ENCODE results near the gene ARID2. TPM values are rescaled to one million over a fixed set of nuclear protein-coding genes. Genes with fewer than 3 reads are reported as not detected.
A peak's percentile ranks its signal among the peaks of the same experiment; 100 is the strongest.

Gene ARID2
- total and polyA plus RNA-seq, 9 of the 15 experiments (the other 6 are each of a cell fraction or from before 2014, with no cell fraction given): 13.4 to 41.6 (median 29.4) TPM

DNA sequence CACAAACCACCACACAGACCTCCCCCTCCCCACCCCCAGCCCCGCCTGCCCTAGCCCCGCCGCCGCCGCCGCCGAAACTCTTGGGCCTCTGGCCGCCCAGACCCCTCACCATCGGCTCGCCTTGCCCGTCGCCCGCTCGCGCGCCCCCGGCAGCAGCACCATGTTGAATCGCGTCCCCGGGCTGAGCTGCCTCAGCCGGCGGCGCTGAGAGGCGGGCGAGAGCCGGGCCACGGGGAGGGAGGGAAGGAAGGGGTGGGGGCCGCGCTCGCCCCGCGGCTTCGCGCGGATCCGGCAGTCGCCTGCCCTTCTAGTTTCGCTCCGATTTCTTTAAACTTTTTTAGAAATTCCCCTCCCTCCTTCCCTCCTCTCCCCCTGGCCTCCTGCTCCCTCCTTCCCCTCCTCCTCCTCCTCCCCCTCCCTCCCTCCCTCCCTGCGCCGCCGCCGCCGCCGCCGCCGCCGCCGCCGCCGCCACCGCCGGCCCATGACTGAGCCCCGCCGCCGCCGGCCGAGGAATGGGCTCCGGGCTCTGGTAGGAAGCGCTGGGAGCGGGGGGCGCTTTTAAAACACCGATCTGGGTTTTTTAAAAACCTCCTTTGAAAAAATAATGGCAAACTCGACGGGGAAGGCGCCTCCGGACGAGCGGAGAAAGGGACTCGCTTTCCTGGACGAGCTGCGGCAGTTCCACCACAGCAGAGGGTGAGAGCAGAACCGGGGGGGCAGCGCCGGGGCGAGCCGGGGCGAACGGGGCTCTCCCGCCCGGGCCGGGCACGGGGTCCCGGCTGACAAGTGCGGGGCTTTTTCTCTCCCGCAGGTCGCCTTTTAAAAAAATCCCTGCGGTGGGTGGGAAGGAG lies at the start of gene ARID2 (continued):
- TF ChIP-seq ZNF639 (CRISPR knock-in tag; conservative IDR thresholded peaks at IDR 0.05 in 1 of 2, IDR thresholded peaks at IDR 0.05 in 1 of 2) (peak in 1 of 2 experiments; percentile 5; a peak in 1 of 4 replicates), PCBP1 (IDR thresholded peaks at IDR 0.05; ENCODE audit: low read depth, low read length, poor library complexity, severe bottlenecking) (peak; percentile 51), AFF1 (IDR thresholded peaks at IDR 0.05; ENCODE audit: low read depth in 1 of 2, partially characterized antibody in 2 of 2) (peak in 1 of 2 experiments; percentile 27), TBP (optimal IDR thresholded peaks at IDR 0.05; ENCODE audit: low read depth, low read length) (peak; percentile 34), MLLT1 (IDR thresholded peaks at IDR 0.05) (peak in 1 of 2 experiments; percentile 57; a peak in 1 of 4 replicates), RBBP5 (IDR thresholded peaks at IDR 0.05; ENCODE audit: borderline replicate concordance, insufficient read depth, low read length, poor library complexity, severe bottlenecking) (peak; percentile 71), SNIP1 (IDR thresholded peaks at IDR 0.05; ENCODE audit: low read depth) (peak; percentile 72; the same call in 1 of the 2 replicates), EP400 (IDR thresholded peaks at IDR 0.05) (peak; percentile 25; the same call in 1 of the 2 replicates), ZNF589 (CRISPR knock-in tag; IDR thresholded peaks at IDR 0.05; ENCODE audit: low read depth) (no peak; the same call in 1 of the 2 replicates), CGGBP1 (CRISPR knock-in tag; IDR thresholded peaks at IDR 0.05) (peak; percentile 74; the same call in 1 of the 2 replicates), SMAD4 (CRISPR knock-in tag; conservative IDR thresholded peaks at IDR 0.05) (peak; percentile 56; the same call in 1 of the 2 replicates), HMGN3 (IDR thresholded peaks at IDR 0.05; ENCODE audit: borderline replicate concordance, extremely low read depth, insufficient read length, low read depth, low read length) (peak; percentile 33), ZFX (CRISPR knock-in tag; IDR thresholded peaks at IDR 0.05) (peak; percentile 48)
- TF ChIP-seq, protein P1, sequence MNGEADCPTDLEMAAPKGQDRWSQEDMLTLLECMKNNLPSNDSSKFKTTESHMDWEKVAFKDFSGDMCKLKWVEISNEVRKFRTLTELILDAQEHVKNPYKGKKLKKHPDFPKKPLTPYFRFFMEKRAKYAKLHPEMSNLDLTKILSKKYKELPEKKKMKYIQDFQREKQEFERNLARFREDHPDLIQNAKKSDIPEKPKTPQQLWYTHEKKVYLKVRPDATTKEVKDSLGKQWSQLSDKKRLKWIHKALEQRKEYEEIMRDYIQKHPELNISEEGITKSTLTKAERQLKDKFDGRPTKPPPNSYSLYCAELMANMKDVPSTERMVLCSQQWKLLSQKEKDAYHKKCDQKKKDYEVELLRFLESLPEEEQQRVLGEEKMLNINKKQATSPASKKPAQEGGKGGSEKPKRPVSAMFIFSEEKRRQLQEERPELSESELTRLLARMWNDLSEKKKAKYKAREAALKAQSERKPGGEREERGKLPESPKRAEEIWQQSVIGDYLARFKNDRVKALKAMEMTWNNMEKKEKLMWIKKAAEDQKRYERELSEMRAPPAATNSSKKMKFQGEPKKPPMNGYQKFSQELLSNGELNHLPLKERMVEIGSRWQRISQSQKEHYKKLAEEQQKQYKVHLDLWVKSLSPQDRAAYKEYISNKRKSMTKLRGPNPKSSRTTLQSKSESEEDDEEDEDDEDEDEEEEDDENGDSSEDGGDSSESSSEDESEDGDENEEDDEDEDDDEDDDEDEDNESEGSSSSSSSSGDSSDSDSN (IDR thresholded peaks at IDR 0.05; ENCODE audit: borderline replicate concordance in 1 of 2, low read depth in 2 of 2, low read length in 2 of 2): peak; percentile 84 to 91; a peak in 3 of 4 replicates
